K562 (cell line): Measurements from ENCODE around the gene TIGD7. TPM values are rescaled to one million over a fixed set of nuclear protein-coding genes. Genes with fewer than 3 reads are reported as not detected.
A peak's percentile ranks its signal among the peaks of the same experiment; 100 is the strongest.

Experiments used
- ATAC-seq: fragments of 200-7000 bp; cut with Tn5 transposase; 3 replicates; pipeline ENCODE4 v1.9.1; 2020; ENCODE audit warnings: moderate library complexity
- BruUV-seq: library from RNA; stranded (reverse); fragments of 400-500 nt; replicated peaks from 2 replicates; lab custom pipeline; 2021; lab: Mats Ljungman, UMichigan
- CTCF ChIA-PET: fragments of 300-600 bp; formaldehyde crosslinking; extraction: SDS; loops from one replicate; lab custom pipeline; 2021; ENCODE audit warnings: low intra/inter-chr PET ratio; lab: Yijun Ruan, JAX
- POLR2A ChIA-PET: fragments of 300-600, 350-650 bp; sonication (Branson Sonifier 250); formaldehyde crosslinking; extraction: SDS; loops from one replicate; lab custom pipeline; 2021; ENCODE audit warnings: antibody characterized with exemption, inconsistent platforms; lab: Yijun Ruan, JAX
- DNase-seq, 4 experiments: peaks; one replicate each; pipeline versions ENCODE4 v3.0.0 to v3.0.0-alpha.2; 2011 to 2018; ENCODE audit warnings: low spot score in 3 of 4, mixed read lengths in 3 of 4; ENCODE audit errors: extremely low read depth in 1 of 4
- FAIRE-seq: peaks from 2 replicates; lab custom pipeline; 2011; peaks lifted over from hg19 to GRCh38; lab: Jason Lieb, UNC
- H2AFZ ChIP-seq: 2 replicates; pipeline ENCODE4 v1.6.0; 2011; ENCODE audit warnings: low read depth, low read length, control low read depth, inconsistent platforms
- H3K27ac ChIP-seq: fragments of 200-600 bp; 3 replicates; pipeline ENCODE4 v1.8.0; 2011; ENCODE audit warnings: low read depth, mild to moderate bottlenecking, control low read depth, inconsistent platforms, low read length, moderate library complexity, mixed read lengths; ENCODE audit errors: extremely low read depth
- H3K27me3 ChIP-seq, 2 experiments: fragments of 300-600 bp in 1 of 2; 2 replicates in 1 of 2; 3 replicates in 1 of 2; pipeline versions ENCODE4 v1.6.0 to v1.8.0; 2011; ENCODE audit warnings: inconsistent platforms in 2 of 2, low read length in 2 of 2, mild to moderate bottlenecking in 1 of 2, mixed read lengths in 1 of 2, moderate library complexity in 1 of 2; ENCODE audit not compliant: control insufficient read depth in 2 of 2, insufficient read depth in 2 of 2
- H3K36me3 ChIP-seq: fragments of 300-600 bp; 3 replicates; pipeline ENCODE4 v1.8.0; 2011; ENCODE audit warnings: mild to moderate bottlenecking, low read length, inconsistent platforms; ENCODE audit not compliant: control insufficient read depth, insufficient read depth
- H3K4me1 ChIP-seq, 2 experiments: fragments of 200-600 bp in 1 of 2; replicated peaks in 1 of 2; 2 replicates in 1 of 2; 3 replicates in 1 of 2; pipeline versions ENCODE4 v1.5.1 to v1.8.0; 2011; ENCODE audit warnings: inconsistent platforms in 2 of 2, low read length in 2 of 2, mild to moderate bottlenecking in 1 of 2, mixed read lengths in 1 of 2, moderate library complexity in 1 of 2; ENCODE audit not compliant: control insufficient read depth in 2 of 2, insufficient read depth in 2 of 2
- H3K4me2 ChIP-seq: 2 replicates; pipeline ENCODE4 v1.6.1; 2011; ENCODE audit warnings: low read length, control low read depth, inconsistent platforms, mixed read lengths; ENCODE audit not compliant: insufficient read depth
- H3K4me3 ChIP-seq: fragments of 200-600 bp; sonication (generic), shearing (Covaris generic); 2 replicates; pipeline ENCODE4 v1.5.1; 2016; ENCODE audit warnings: control low read depth, inconsistent platforms
- H3K79me2 ChIP-seq: fragments of 200-600 bp; 3 replicates; pipeline ENCODE4 v1.8.0; 2011; ENCODE audit warnings: low read length, inconsistent platforms; ENCODE audit not compliant: control insufficient read depth, insufficient read depth
- H3K9ac ChIP-seq, 2 experiments: 2 replicates each; pipeline versions ENCODE4 v1.6.0 to v1.6.1; 2011; ENCODE audit warnings: low read depth in 2 of 2, low read length in 2 of 2, control low read depth in 1 of 2, inconsistent platforms in 1 of 2, mild to moderate bottlenecking in 1 of 2, mixed read lengths in 1 of 2; ENCODE audit not compliant: insufficient read depth in 1 of 2
- H3K9me1 ChIP-seq: one replicate; pipeline ENCODE4 v1.6.0; 2011; ENCODE audit warnings: inconsistent platforms, mild to moderate bottlenecking, low read length, moderate library complexity; ENCODE audit not compliant: control insufficient read depth, insufficient read depth
- H3K9me3 ChIP-seq: replicated peaks from 2 replicates; pipeline ENCODE4 v1.5.1; 2011; ENCODE audit warnings: low read depth, low read length, inconsistent platforms; ENCODE audit not compliant: control insufficient read depth, insufficient read depth
- H4K20me1 ChIP-seq: replicated peaks from 2 replicates; pipeline ENCODE4 v1.6.1; 2011; ENCODE audit warnings: low read length, inconsistent platforms, mixed read lengths; ENCODE audit not compliant: control insufficient read depth, insufficient read depth
- ILF3 ChIP-seq: fragments of 450-650 bp; IDR thresholded peaks from 2 replicates; pipeline ENCODE4 v1.6.1; 2018; ENCODE audit warnings: antibody characterized with exemption, mild to moderate bottlenecking, moderate library complexity, borderline replicate concordance
- PHB2 ChIP-seq: fragments of 450-650 bp; IDR thresholded peaks from 2 replicates; pipeline ENCODE4 v1.6.1; 2017; ENCODE audit warnings: low read depth
- PPARD ChIP-seq: fragments of 250-450 bp; sonication (Bioruptor Pico); IDR thresholded peaks from 2 replicates; pipeline ENCODE4 v1.8.0; 2022; ENCODE audit warnings: inconsistent platforms, mild to moderate bottlenecking, moderate library complexity
- PYGO2 ChIP-seq: fragments of 450-650 bp; IDR thresholded peaks from 2 replicates; pipeline ENCODE4 v1.6.1; 2016; ENCODE audit warnings: mild to moderate bottlenecking, missing genetic modification characterization, moderate library complexity, missing compliant biosample characterization
- RAD21 ChIP-seq, 2 experiments: fragments of 250-450 bp in 1 of 2; fragments of 450-650 bp in 1 of 2; sonication (Bioruptor Pico) in 1 of 2; formaldehyde crosslinking in 1 of 2; IDR thresholded peaks in 1 of 2; conservative IDR thresholded peaks in 1 of 2; 2 replicates each; pipeline versions ENCODE4 v1.4.0 to v1.8.0; 2020 to 2022; ENCODE audit warnings: mild to moderate bottlenecking in 2 of 2, moderate library complexity in 1 of 2
- ZKSCAN1 ChIP-seq: fragments of 150-350 bp; IDR thresholded peaks from 2 replicates; pipeline ENCODE4 v1.6.1; 2016; ENCODE audit warnings: low read depth, low read length
- ZNF121 ChIP-seq: sonication (generic); formaldehyde crosslinking; conservative IDR thresholded peaks from 2 replicates; pipeline ENCODE4 v1.8.0; 2022; ENCODE audit warnings: missing genetic modification reagents
- ZNF165 ChIP-seq: fragments of 250-450 bp; sonication (Bioruptor Pico); IDR thresholded peaks from 2 replicates; pipeline ENCODE4 v1.4.0; 2020; ENCODE audit warnings: borderline replicate concordance
- WGBS: fragments of 100-300 bp; shearing (Covaris generic); methylation state at CpG from one replicate; pipeline ENCODE4 v1.1.6; 2016; ENCODE audit warnings: low coverage, mixed read lengths; ENCODE audit not compliant: insufficient coverage; ENCODE audit errors: missing lambda C conversion rate; 5-methylcytosine and 5-hydroxymethylcytosine counted together
- in situ Hi-C: fragments of 300-500 bp; cut with MboI; formaldehyde crosslinking; loops from 4 replicates; pipeline ENCODE4 v1.15.0; 2018; ENCODE audit warnings: inconsistent platforms, mixed read lengths
- intact Hi-C: fragments of 100-400 bp; cut with micrococcal nuclease; formaldehyde crosslinking; loops from 2 replicates; pipeline ENCODE4 v1.14.2; 2022
- polyA plus RNA-seq, 8 experiments: library from polyadenylated mRNA; depleted of rRNA in 4 of 8; stranded (reverse) in 5 of 8; unstranded in 3 of 8; fragments of >200 nt; fragmentation: Nextera tagmentation in 2 of 8; fragmentation: Illumina TruSeq in 1 of 8; extraction: Ambion mirVana in 2 of 8; extraction: Trizol in 1 of 8; gene quantifications; 2 replicates each; pipeline versions ENCODE4 v1.2.1 to v1.2.3, GENCODE V29; 2011 to 2014; ENCODE audit warnings: inconsistent platforms in 1 of 8, missing spikeins in 1 of 8
- total RNA-seq, 7 experiments: library from RNA; depleted of rRNA in 6 of 7; stranded (reverse); fragments of >200 nt in 6 of 7; fragmentation: Illumina TruSeq in 2 of 7; extraction: Trizol in 2 of 7; gene quantifications; 2 replicates each; pipeline versions ENCODE4 v1.2.1 to v1.2.3, GENCODE V29; 2011 to 2021; ENCODE audit warnings: low replicate concordance in 1 of 7
- TF ChIP-seq, protein P1 (sequence below): fragments of 150-350 bp; IDR thresholded peaks from 2 replicates; pipeline ENCODE4 v1.6.1; 2014; ENCODE audit warnings: low read depth, mild to moderate bottlenecking, low read length, borderline replicate concordance
- TF ChIP-seq, protein P2 (sequence below): IDR thresholded peaks from 2 replicates; pipeline ENCODE4 v1.6.1; 2011; ENCODE audit not compliant: insufficient read length; ENCODE audit errors: extremely low read depth

Gene TIGD7
- total and polyA plus RNA-seq, 9 of the 15 experiments (the other 6 are each of a cell fraction or from before 2014, with no cell fraction given) = 0.84 to 10.7 (median 6.7) TPM

DNA sequence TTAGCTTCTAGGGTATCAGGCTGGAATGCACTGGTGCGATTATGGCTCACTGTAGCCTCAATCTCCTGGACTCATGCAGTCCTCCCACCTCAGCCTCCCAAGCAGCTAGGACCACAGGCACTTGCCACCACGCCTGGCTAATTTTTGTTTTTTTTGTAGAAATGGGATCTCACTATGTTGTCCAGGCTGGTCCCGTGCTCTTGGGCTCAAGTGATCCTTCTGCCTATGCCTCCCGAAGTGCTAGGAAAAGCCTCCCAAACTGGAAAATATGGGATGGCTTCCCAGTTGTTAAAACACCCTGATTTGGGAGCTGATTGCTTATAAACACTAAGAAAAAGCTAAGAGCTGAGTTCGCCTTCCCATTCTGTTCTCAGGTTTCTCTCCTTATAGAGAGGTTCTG lies 28.6 kb downstream of the TIGD7 start:
- H3K27me3 ChIP-seq = no peaks in the 10 kb centered on the region
- ATAC-seq = no peak
- FAIRE-seq = no peak
- H4K20me1 ChIP-seq = no peaks in the 10 kb centered on the region
- no peak overlapping the region for H3K9ac ChIP-seq
- no peaks in the 10 kb centered on the region; a peak in 1 of 5 replicates for H3K4me1 ChIP-seq
- H3K9me1 ChIP-seq = no peaks in the 10 kb centered on the region
- TF ChIP-seq ZNF121 (CRISPR knock-in tag) (peak; percentile 77), ZKSCAN1 (no peak)
- H2AFZ ChIP-seq = no peak overlapping the region
- in situ Hi-C loops = no loop called here
- H3K4me2 ChIP-seq = no peak overlapping the region
- no peak overlapping the region for H3K4me3 ChIP-seq
- no peak for DNase-seq
- ChIA-PET CTCF (interaction anchor here (0.6 kb wide), 1 partner anchor 125 kb away, joined by 3 read pairs; no protein-coding TSS in a partner anchor), POLR2A (interaction anchor here (1.4 kb wide), 1 partner anchor 9 kb away, joined by 6 read pairs; no protein-coding TSS in a partner anchor)
- no peaks in the 10 kb centered on the region for H3K79me2 ChIP-seq
- no TSS peak for BruUV-seq
- intact Hi-C loops = no loop called here
- 8% methylated on average over 5 of the region's 5 CpGs for WGBS
- no peaks in the 10 kb centered on the region for H3K9me3 ChIP-seq
- no peak overlapping the region for H3K27ac ChIP-seq
- no peaks in the 10 kb centered on the region for H3K36me3 ChIP-seq

DNA sequence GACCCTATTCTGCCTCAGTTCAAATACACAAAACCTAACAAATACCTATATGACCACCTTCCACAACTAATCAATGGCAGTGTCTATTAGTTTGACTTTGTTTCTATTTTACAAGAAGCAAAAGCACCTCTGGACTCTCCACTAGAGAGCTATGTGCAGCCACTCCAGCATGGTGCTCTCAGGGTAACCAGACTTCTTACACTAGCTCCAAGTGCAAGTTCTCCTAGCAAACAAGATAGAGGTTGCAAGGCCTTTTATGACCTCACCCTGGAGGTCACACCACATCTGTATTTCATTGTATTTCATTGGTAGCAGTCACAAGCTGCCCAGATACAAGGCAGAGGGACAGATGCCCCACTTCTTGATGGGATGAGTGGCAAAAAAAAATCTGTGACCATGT lies 30.3 kb downstream of the TIGD7 start:
- BruUV-seq = no TSS peak
- peak; percentile 39; the same call in 2 of the 3 replicates for ATAC-seq
- H4K20me1 ChIP-seq = no peaks in the 10 kb centered on the region
- 0 out of 2 replicates have a peak, but pooled peaks cover 1% of the 10 kb centered on the region for H3K9me3 ChIP-seq
- TF ChIP-seq, protein P1, sequence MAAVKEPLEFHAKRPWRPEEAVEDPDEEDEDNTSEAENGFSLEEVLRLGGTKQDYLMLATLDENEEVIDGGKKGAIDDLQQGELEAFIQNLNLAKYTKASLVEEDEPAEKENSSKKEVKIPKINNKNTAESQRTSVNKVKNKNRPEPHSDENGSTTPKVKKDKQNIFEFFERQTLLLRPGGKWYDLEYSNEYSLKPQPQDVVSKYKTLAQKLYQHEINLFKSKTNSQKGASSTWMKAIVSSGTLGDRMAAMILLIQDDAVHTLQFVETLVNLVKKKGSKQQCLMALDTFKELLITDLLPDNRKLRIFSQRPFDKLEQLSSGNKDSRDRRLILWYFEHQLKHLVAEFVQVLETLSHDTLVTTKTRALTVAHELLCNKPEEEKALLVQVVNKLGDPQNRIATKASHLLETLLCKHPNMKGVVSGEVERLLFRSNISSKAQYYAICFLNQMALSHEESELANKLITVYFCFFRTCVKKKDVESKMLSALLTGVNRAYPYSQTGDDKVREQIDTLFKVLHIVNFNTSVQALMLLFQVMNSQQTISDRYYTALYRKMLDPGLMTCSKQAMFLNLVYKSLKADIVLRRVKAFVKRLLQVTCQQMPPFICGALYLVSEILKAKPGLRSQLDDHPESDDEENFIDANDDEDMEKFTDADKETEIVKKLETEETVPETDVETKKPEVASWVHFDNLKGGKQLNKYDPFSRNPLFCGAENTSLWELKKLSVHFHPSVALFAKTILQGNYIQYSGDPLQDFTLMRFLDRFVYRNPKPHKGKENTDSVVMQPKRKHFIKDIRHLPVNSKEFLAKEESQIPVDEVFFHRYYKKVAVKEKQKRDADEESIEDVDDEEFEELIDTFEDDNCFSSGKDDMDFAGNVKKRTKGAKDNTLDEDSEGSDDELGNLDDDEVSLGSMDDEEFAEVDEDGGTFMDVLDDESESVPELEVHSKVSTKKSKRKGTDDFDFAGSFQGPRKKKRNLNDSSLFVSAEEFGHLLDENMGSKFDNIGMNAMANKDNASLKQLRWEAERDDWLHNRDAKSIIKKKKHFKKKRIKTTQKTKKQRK = no peak
- TF ChIP-seq PPARD (no peak), ZNF165 (no peak), ILF3 (no peak), RAD21 (CRISPR knock-in tag; conservative IDR thresholded peaks at IDR 0.05 in 1 of 2, IDR thresholded peaks at IDR 0.05 in 1 of 2) (no peak), PYGO2 (tag) (no peak), PHB2 (no peak)
- TF ChIP-seq, protein P2, sequence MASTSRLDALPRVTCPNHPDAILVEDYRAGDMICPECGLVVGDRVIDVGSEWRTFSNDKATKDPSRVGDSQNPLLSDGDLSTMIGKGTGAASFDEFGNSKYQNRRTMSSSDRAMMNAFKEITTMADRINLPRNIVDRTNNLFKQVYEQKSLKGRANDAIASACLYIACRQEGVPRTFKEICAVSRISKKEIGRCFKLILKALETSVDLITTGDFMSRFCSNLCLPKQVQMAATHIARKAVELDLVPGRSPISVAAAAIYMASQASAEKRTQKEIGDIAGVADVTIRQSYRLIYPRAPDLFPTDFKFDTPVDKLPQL = no peak
- intact Hi-C loops (no loop called here), in situ Hi-C loops (no loop called here)
- no peaks in the 10 kb centered on the region for H3K79me2 ChIP-seq
- DNase-seq = no peak
- H2AFZ ChIP-seq = no peak overlapping the region
- ChIA-PET CTCF (no interaction called here), POLR2A (no interaction called here)
- H3K4me2 ChIP-seq = no peak overlapping the region; the same call in 1 of the 2 replicates
- H3K36me3 ChIP-seq = no peaks in the 10 kb centered on the region
- H3K27me3 ChIP-seq = no peaks in the 10 kb centered on the region
- H3K4me1 ChIP-seq = no peaks in the 10 kb centered on the region; a peak in 1 of 5 replicates
- H3K27ac ChIP-seq = no peak overlapping the region
- peak; percentile 40 for FAIRE-seq
- no peaks in the 10 kb centered on the region for H3K9me1 ChIP-seq
- H3K4me3 ChIP-seq = no peak overlapping the region
- H3K9ac ChIP-seq = no peak overlapping the region
